ENCODE measurements around the gene ZNF652. TPM values are rescaled to one million over a fixed set of nuclear protein-coding genes. Genes with fewer than 3 reads are reported as not detected.
"Not testable (repeated sequence)": the region's sequence is repeated elsewhere in the genome, so short reads cannot be mapped to it uniquely, and the experiment has no call there.

The ZNF652 gene
- total RNA-seq, 1 donor from 2014 or later, result 35.5 TPM

DNA sequence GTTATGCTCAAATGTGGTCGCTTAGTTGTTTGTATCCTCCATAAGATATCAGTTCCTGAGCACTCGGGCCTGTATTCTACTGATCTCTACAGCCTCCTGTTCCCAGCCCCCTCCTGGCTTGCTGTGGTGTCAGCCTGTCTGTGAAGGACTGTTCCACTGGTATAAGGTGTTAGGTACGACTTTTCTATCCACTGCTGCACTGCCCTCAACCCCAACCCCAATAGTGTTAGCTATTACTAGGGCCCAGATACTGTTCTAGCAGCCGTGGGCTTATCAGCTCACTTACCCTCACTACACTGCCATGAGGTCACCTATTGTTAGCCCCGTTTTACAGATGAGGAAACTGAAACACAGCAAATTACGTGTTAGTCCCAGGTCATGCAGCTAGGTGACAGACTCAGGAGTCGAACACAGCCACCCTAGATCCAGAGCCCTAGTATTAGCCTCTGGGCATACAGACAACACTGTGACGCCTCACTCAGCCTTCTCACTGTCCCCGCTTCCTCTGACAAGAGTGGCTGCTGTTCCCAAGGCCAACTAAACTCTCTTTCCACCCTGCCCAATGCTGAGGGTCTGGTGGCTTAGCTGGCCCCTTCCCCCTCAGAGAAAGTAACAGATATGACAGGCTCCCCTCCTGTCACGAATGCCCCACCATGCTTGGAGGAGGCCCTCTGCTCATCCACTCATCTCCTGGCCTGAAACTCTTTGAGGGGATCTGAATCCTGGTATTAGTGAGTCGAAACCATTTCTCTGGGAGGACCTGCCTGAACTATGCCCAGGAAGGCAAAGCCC lies 25.6 kb upstream of the ZNF652 start:
- intact Hi-C loops (cut with micrococcal nuclease), result loop anchor here (1.0 kb wide), 3 partner anchors 19 to 45 kb away; no protein-coding TSS in a partner anchor

DNA sequence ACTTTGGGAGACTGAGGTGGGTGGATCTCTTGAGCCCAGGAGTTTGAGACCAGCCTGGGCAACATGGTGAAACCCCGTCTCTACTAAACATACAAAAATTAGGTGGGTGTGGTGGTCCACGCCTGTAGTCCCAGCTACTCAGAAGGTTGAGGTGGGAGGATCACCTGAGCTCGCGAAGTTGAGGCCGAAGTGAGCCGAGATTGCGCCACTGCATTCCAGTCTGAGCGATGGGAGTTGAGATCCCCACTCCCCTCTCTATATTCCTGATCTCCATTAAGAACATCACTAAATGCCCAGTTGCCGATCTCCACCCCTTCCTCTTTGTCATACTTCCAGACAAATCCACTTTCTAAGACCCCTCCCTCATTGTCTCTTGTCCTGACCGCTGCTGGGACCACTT lies 24.3 kb upstream of the ZNF652 start:
- intact Hi-C loops (cut with micrococcal nuclease), result no loop called here

DNA sequence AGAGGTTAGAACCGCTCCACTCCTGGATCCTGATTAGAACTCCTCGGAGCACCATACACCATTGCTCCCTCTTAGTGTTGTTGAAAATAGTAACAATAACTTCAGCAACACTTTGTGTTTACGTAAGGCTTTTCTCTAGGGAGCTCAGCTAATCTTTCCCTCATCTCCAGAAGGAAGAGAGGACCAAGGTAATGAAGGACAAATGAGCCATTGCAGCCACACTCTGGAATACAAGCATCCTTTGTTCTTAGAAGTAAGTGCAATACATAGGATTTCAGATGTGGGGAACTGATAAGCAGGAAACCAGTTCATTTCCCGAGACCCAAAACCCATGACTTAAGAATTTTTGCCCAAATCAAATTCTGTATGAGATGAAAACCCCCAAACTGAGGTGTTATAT lies 22.9 kb upstream of the ZNF652 start:
- intact Hi-C loops (cut with micrococcal nuclease), result no loop called here

DNA sequence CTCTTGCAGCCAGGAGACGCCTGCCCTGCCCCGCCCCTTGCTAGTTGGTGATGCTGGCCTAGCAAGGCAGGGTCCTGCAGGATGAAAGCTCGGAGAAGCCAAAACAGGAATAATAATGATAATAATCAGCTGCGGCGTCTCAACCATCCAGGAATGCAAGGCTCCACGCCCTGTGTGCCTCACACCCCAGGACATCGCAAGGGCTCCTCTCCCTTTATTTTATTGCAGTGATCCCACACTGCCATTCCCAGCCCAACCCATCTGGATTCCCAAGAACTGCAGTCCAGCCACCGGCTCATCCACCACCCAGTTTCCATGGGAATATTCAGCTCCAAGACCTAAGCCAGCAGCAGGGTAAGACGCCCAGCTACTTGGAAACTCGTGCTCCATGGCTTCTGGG lies 21.0 kb upstream of the ZNF652 start:
- intact Hi-C loops (cut with micrococcal nuclease), result no loop called here

DNA sequence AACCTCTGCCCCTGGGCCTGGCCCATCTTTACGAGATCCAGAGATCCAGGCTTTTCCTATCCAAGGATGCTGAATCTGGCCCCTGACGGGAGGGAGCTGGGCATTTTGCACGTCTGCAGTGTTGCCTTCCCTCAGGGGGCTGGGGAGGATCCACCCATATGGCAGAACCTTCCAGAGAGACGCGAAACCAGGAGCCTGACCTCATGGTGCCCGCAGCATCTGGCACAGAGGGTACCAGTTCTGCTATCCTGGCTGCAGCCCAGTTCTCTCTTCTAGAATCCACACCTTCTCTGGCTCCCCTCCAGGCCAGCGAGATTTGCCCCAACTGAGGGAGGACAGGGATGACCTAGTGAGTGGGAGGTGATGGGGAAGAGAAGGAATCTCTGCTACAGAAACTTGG lies 20.5 kb upstream of the ZNF652 start:
- intact Hi-C loops (cut with micrococcal nuclease), result no loop called here

DNA sequence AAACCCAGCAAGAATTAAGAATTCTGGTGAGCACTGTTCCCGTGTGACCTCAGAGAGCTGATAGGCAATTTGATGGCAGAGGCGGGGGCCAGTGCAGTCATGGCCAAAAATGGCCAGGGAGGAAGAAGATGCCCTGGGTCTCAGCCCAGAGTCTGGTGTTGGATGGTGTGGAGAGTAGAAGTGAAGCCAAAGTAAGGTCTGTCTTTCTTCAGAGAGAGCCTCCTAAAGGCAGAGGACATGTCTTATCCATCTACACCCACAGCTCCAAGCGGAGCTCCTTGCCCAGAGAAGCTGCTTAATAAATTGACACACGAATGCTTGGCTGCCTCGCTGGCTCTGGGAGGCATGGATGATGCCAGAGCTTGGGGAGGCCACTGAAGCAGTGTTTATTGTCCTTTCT lies 19.7 kb upstream of the ZNF652 start:
- intact Hi-C loops (cut with micrococcal nuclease), result no loop called here

DNA sequence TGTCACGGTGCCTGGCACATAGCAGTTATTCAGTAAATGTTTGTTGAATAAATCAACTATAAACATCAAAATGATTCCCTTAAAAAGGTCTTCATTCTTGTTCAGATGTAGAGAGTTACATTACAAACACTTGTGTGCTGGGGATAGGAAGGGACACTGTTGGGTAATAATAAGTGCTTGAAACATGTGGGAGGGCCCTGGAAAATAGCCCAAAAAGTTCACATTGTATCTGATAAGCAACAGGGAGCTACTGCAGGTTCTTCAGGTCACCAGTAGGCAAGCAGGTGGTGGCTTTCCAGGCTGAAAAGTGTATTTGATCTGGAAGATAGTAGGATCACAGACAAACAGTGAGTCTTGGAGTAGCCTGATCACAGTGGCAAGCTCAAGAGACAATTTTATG lies 19.0 kb upstream of the ZNF652 start:
- intact Hi-C loops (cut with micrococcal nuclease), result no loop called here

DNA sequence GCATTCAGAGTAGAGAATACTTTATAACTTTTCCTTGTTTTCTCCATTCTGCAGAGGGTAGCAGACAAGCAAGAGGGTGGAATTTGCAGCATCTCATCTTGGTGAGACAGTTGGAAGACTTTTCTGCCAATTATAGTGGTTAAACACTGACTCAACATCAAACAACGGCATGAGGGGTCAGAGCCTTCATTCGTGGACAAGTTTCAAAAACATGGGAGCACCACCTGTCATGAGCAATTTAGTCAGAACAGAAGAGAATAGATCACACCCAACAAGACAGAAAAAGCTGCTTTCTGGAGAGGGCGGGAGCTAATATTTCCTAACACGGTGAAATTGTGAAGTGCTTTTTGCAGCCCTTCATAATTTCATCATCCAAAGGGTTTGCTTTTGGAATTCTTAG lies 17.9 kb upstream of the ZNF652 start:
- intact Hi-C loops (cut with micrococcal nuclease), result no loop called here

DNA sequence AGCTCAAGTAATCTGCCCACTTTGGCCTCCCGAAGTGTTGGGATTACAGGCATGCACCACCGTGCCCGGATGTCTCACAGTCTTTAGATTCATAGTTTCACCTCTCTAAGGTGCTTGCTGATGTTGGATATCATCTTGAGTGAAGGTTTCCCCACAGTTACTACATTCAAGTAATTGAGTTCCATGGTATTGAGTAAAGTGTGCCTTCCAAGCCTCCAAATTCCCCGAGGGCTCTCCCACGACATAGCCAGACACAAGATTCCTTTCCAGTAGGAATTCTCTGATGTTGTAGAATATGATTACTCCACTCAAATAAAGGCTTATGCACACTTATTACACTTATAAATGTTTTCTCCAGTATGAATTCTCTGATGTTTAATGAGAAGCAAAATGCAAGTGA lies 16.3 kb upstream of the ZNF652 start:
- intact Hi-C loops (cut with micrococcal nuclease), result no loop called here

DNA sequence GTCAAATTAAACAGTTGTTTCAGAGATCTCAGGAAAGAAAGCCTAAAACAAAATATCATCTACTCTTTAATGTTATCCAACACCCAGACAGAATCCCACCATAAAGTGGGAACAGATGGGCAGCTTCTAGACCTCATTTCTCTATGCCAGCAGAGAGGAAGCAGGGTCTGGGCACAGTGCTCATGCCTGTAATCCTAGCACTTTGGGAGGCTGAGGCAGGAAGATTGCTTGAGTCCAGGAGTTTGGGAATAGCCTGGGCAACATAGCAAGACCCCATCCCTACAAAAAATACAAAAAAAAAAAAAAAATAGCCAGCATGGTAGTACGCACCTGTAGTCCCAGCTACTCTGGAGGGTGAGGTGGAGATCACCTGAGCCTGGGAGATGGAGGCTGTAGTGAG lies 13.5 kb upstream of the ZNF652 start:
- intact Hi-C loops (cut with micrococcal nuclease), result no loop called here

DNA sequence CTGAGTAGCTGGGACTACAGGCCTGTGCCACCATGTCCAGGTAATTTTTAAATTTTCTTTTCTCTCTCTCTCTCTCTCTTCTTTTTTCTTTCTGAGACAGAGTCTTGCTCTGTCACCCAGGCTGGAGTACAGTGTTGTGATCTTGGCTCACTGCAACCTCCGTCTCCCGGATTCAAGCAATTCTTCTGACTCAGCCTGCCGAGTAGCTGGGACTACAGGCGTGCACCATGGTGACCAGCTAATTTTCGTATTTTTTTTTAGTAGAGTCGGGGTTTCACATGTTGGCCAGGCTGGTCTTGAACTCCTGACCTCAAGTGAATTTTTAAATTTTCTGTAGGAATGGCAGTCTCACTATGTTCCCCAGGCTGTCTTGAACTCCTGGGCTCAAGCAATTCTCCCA lies 11.1 kb upstream of the ZNF652 start:
- intact Hi-C loops (cut with micrococcal nuclease), result no loop called here

DNA sequence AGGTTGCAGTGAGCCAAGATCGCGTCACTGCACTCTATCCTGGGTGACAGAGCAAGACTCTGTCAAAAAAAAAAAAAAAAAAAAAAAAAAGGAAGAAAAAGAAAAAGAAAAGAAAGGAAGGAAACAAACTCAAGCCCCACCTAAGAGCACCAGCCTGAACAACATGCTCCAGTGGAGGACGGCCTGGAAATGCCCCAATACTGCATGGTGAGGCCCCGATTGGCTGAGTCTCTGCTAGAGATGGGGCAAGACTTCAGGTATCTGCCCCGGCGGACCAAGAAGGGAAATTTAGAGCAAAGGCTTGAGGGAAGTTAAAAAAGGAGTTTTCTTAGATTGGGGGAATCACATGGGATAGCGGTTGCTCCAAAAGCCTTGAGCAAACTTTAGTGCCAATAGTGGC lies 10.4 kb upstream of the ZNF652 start:
- intact Hi-C loops (cut with micrococcal nuclease), result no loop called here

DNA sequence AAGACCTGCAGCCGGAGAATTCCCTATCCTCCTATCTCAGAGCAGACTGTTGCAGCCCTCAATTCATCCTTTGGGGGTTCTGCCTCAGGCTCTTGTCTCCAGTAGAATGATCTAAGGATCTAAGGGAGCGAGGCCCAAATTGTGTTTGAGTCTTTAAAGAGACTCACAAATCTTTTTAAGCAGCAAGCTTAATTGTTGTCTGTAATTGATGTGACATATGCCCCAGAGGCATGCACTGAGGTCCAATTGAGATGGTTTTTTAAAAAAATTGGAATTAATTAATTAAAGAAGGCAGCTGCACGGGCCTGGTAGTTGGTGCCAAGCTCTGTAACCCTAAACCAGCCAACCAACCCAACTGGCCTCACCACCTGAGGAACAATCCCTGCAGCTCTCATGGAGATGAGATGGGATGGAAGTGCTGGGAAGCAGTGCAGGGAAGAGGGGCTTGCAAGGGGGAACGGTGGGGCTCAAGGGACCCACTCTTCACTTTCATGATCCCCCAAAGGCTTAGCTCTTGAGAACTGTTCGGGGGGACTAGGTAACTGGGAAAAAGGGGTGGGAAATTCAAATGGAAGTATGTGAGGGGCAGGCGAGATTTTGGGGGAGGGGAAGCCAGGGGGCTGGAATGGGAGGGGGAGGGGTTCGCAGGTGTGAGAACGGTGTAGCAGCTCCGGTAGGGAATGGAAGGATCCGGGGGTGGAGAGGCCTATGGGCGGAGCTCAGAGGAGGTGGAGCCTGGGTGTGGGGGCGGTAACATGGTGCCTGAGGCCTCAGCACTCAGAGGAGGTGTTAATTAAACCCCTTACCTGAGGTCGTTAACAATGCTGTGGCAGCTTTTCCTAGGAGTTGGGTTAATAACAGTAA lies 9.2 kb upstream of the ZNF652 start:
- intact Hi-C loops (cut with micrococcal nuclease), result no loop called here

DNA sequence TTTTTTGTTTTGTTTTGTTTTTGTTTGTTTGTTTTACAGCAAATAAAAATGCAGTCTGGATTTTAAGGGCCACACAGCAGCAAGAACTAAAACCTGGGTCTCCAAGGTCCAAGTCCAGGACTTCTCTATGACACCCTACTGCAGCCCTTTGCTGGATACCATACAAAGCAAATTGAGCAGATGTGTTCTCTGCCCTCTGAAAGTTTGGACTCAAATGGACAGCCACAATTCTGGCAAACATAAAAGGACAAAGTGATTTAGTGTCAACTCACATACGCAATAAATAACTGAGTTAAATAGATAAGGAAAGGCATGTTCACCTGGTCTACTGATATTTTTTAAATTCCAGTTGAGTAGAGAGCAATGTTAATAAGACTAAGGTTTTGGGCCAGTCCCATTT lies 7.7 kb upstream of the ZNF652 start:
- intact Hi-C loops (cut with micrococcal nuclease), result no loop called here

DNA sequence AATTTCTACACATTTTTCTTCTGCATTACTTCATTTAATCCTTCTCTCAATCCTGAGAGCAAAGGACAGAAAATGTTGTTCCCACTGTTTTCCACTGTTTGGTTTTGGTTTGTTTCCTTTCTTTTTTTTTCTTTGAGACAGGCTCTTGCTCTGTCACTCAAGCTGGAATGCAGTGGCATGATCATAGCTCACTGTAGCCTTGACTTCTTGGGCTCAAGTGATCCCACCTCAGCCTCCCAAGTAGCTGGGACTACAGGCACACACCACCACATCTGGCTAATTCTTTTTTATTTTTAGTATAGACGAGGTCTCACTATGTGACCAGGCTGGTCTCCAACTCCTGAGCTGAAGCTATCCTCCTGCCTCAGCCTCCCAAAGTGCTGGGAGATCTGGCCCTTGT lies 7.0 kb upstream of the ZNF652 start:
- intact Hi-C loops (cut with micrococcal nuclease), result no loop called here

DNA sequence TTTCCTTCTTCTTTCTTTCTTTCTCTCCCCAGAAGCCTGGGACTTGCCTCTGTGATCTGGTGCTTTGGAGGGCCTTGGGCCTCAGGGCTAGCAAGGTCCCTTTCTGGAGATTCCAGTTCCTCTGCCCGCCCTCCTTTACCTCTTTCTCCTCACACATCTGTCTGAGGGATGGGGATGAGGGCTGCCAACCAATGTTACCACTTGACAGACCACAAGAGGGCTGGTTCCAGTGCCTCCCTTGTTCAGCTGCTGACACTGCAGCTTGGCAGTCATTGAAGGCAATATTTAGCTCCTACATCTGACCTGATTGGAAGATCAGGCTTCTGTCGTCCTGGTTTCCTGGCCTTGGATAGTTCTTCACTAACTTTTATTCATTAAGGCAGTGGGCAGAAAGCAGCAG lies 3.6 kb upstream of the ZNF652 start:
- intact Hi-C loops (cut with micrococcal nuclease), result no loop called here

DNA sequence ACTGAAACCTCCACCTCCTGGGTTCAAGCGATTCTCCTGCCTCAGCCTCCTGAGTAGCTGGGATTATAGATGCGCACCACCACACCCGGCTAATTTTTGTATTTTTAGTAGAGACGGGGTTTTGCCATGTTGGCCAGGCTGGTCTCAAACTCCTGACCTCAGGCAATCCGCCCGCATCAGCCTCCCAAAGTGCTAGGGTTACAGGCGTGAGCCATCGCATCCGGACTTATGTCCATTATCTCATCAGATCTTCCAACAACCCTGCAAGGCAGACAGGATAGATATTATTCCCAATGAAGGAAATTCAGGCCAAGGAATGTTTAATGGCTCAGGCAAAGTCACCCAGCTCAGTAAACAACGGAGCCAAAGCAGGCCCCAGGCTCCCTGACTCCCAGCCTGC lies 3.1 kb upstream of the ZNF652 start:
- intact Hi-C loops (cut with micrococcal nuclease), result not testable (repeated sequence)

DNA sequence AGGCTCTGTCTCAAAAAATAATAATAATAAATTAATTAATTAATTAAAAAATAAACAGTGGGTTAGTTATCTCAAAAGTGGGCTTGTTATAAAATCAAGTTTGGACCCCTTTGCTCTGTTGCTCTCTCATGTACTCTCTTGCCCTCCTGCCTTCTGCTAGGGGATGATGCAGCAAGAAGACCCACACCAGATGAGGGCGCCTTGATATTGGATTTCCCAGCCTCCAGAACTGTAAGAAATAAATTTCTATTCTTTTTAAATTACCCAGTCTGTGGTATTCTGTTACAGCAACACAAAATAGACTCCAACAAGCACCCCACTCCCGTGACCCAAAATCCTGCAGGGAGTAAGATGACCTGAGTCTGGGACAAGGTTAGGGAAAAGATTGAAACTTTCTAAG lies 2.1 kb upstream of the ZNF652 start:
- intact Hi-C loops (cut with micrococcal nuclease), result no loop called here

DNA sequence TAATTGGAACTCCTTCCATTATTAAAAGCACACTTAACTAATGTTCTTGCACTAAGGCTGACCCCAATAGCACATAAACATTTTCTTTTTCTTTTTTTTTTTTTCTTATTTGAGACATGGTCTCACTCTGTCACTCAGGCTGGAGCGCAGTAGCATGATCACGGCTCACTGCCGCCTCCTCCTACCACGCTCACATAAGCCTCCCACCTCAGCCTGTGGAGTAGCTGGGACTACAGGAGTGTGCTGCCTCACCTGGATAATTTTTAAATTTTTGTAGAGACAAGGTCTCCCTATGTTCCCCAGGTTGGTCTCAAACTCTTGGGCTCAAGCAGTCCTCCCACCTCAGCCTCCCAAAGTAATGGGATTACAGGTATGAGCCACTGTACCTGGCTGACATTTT lies 1.2 kb upstream of the ZNF652 start:
- intact Hi-C loops (cut with micrococcal nuclease), result no loop called here

DNA sequence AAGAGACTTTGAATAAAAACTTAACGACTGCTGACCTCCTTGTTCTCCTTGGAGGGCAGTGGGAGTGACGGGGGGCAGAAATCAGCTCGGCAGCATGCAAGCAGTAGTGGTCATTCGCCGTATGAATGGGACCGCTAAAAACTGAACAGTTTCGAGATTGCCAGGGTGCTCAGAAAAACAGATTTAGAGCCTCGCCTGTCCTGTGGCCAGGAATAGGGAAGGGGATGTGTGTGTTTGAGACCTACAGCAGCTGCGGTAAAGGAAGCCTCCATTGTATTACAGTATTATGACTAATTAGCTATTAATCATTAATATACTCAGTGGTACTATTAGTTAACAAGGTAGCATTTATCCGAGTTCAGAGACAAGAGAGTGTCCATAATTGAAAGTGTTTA lies 670 bp upstream of the ZNF652 start:
- intact Hi-C loops (cut with micrococcal nuclease), result loop anchor here (1.0 kb wide), 5 partner anchors 20 to 377 kb away; partner anchors contain the start of genes PHB1 and SPOP

DNA sequence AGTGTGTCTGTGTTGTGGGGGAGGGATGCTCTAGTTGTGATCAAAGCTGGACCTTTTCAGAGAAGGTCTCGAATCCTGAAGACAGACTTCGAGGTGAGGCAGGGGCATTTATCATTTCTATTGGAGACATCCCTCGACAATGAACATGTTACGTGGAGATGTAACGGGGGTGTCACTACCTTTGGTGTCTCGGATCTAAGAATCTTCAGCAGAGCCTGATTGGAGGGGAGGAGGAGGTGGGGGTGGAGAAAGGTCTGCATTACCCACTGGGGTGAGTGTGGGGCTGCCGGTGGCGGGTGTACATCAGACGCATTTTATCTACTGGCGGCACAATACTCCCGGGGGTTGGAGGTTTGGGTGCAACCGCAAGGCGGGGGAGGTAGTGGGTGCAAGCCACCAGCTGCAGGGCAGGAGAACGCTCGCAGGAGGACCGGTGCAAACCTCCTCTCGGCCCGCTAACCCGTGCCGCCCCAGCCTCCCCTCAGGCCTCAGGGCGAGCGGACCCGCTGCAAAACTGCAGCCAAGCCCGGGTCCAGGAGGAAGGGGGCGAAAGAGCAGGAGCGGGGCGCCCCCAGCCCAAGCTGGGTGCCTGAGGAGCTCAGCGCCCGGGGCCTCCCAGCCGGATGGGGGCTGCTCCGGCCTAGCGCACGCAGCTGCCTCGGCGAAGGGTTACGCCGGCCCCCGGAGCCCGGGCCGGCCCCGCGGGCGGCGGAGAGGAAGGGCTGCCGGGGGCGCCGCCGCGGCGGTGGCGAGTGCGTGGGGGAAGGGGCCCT lies 735 bp downstream of the ZNF652 start:
- intact Hi-C loops (cut with micrococcal nuclease), result loop anchor here (1.0 to 2.0 kb wide), 4 partner anchors 27 to 169 kb away; no protein-coding TSS in a partner anchor

DNA sequence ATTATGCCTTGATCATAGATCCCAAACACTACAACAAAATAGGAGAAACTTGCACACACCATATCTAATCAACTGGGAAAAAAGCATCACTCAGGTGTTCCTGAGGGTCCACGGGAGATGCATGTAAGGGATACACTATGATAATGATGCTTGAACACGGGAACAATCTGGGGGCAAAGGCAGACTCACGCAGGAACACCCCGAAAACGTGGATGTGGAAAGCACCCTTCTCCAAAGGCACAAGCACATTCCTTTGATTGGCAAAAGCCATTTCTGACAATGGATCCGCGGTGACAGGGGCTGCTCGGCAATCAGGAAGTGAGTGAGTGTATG lies 1.3 kb downstream of the ZNF652 start:
- intact Hi-C loops (cut with micrococcal nuclease), result loop anchor here (1.0 to 2.0 kb wide), 4 partner anchors 28 to 168 kb away; no protein-coding TSS in a partner anchor

All from T-helper 1 cell treated with Interleukin-12 subunit alpha and Interleukin-12 subunit beta and Interleukin-4 antibody, amounts not matched to agents 30 ng/mL and 1 ng/mL, for 36 hours (primary cell).